ENCODE results near the gene ZMIZ2.

The ZMIZ2 gene

DNA sequence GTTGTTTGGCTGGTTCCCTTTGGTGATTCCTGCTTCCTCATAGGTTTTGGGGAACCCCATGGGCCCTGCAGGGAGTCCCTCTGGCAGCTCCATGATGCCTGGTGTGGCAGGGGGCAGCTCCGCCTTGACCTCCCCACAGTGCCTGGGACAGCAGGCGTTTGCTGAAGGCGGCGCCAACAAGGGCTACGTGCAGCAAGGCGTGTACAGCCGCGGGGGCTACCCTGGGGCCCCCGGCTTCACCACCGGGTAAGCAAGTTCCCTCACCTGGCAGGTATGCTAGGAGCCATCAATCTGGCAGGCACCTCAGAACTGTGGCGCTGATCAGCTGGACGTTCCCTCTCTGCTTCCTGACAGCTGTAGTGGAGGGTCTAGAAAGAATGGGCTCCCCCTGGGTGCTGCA lies 8.3 kb downstream of the ZMIZ2 start:
- no peak overlapping the region for H3K4me3 ChIP-seq (ENCODE audit: low read depth in 1 of 5, low read length in 5 of 5)
- peaks cover 0 to 48% (median 40%) of the 10 kb centered on the region in 5 donors for H3K36me3 ChIP-seq (ENCODE audit: control insufficient read depth in 5 of 5, insufficient read depth in 5 of 5, low read length in 5 of 5)
- H3K27ac ChIP-seq (ENCODE audit: low read depth, low read length): no peak overlapping the region
- H3K9ac ChIP-seq (ENCODE audit: low read length in 5 of 5): no peak overlapping the region
- peaks cover 0 to 39% (median 25%) of the 10 kb centered on the region in 5 donors for H3K4me1 ChIP-seq (ENCODE audit: control insufficient read depth in 5 of 5, insufficient read depth in 5 of 5, low read length in 5 of 5)
- no peaks in the 10 kb centered on the region for H3K27me3 ChIP-seq (ENCODE audit: control insufficient read depth in 5 of 5, insufficient read depth in 4 of 5, low read length in 5 of 5)
- H3K9me3 ChIP-seq (ENCODE audit: control insufficient read depth in 5 of 5, low read length in 5 of 5): no peaks in the 10 kb centered on the region

DNA sequence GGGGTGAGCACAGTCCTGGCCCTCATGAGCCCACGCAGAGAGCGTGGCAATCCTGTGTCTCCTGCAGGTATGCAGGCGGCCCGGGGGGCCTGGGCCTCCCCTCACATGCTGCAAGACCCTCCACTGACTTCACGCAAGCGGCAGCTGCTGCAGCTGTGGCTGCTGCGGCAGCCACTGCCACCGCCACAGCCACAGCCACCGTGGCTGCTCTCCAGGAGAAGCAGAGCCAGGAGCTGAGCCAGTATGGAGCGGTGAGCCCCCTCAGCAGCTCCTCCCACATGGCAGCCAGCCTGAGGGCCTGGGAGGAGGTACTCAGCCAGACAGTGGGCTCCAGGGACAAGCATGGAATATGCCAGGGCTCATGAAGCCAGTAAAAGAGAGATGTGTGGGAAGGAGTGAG lies 8.7 kb downstream of the ZMIZ2 start:
- no peak overlapping the region for H3K27ac ChIP-seq (ENCODE audit: low read depth, low read length)

DNA sequence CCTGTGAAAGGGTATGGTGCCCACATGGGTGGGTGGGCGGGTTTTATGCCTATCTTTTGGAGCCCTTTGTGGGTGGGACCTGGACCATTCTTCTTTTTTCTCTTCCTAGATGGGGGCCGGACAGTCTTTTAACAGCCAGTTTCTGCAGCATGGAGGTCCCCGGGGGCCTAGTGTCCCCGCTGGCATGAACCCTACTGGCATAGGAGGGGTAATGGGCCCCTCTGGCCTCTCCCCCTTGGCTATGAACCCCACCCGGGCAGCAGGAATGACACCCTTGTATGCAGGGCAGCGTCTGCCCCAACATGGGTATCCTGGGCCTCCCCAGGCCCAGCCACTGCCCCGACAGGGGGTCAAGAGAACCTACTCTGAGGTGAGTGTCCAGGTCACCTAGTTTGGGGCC lies 9.1 kb downstream of the ZMIZ2 start:
- H3K27me3 ChIP-seq (ENCODE audit: control insufficient read depth in 5 of 5, insufficient read depth in 4 of 5, low read length in 5 of 5): no peaks in the 10 kb centered on the region
- H3K9me3 ChIP-seq (ENCODE audit: control insufficient read depth in 5 of 5, low read length in 5 of 5): no peaks in the 10 kb centered on the region
- peaks cover 0 to 56% (median 46%) of the 10 kb centered on the region in 5 donors for H3K36me3 ChIP-seq (ENCODE audit: control insufficient read depth in 5 of 5, insufficient read depth in 5 of 5, low read length in 5 of 5)
- peaks cover 0 to 45% (median 25%) of the 10 kb centered on the region in 5 donors for H3K4me1 ChIP-seq (ENCODE audit: control insufficient read depth in 5 of 5, insufficient read depth in 5 of 5, low read length in 5 of 5)
- no peak overlapping the region for H3K27ac ChIP-seq (ENCODE audit: low read depth, low read length)
- no peak overlapping the region for H3K4me3 ChIP-seq (ENCODE audit: low read depth in 1 of 5, low read length in 5 of 5)
- H3K9ac ChIP-seq (ENCODE audit: low read length in 5 of 5): no peak overlapping the region

More for the DNA sequence above, 8.7 kb downstream of the ZMIZ2 start:
- Histone ChIP-seq H3K36me3 (ENCODE audit: control insufficient read depth in 5 of 5, insufficient read depth in 5 of 5, low read length in 5 of 5) (peaks cover 0 to 52% (median 42%) of the 10 kb centered on the region in 5 donors), H3K9ac (ENCODE audit: low read length in 5 of 5) (no peak overlapping the region), H3K9me3 (ENCODE audit: control insufficient read depth in 5 of 5, low read length in 5 of 5) (no peaks in the 10 kb centered on the region), H3K27me3 (ENCODE audit: control insufficient read depth in 5 of 5, insufficient read depth in 4 of 5, low read length in 5 of 5) (no peaks in the 10 kb centered on the region), H3K4me3 (ENCODE audit: low read depth in 1 of 5, low read length in 5 of 5) (no peak overlapping the region), H3K4me1 (ENCODE audit: control insufficient read depth in 5 of 5, insufficient read depth in 5 of 5, low read length in 5 of 5) (peaks cover 0 to 43% (median 25%) of the 10 kb centered on the region in 5 donors)

DNA sequence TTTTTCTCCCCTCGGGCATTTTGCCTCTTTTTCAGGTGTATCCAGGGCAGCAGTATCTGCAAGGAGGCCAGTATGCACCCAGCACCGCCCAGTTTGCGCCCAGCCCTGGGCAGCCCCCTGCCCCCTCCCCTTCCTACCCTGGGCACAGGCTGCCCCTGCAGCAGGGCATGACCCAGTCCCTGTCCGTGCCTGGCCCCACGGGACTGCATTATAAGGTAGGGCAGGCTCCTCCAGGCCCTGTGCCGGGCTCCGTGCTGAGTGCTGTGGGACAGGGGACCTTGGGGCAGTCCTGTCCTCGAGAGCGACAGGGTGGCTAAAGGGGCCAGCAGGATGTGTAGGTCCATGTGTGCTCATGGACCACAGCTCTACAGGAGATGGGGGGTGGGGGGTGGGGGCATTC lies 10.6 kb downstream of the ZMIZ2 start:
- Histone ChIP-seq H3K9me3 (ENCODE audit: control insufficient read depth in 5 of 5, low read length in 5 of 5) (no peaks in the 10 kb centered on the region), H3K36me3 (ENCODE audit: control insufficient read depth in 5 of 5, insufficient read depth in 5 of 5, low read length in 5 of 5) (peaks cover 0 to 71% (median 61%) of the 10 kb centered on the region in 5 donors), H3K4me3 (ENCODE audit: low read depth in 1 of 5, low read length in 5 of 5) (no peak overlapping the region), H3K27ac (ENCODE audit: low read depth, low read length) (no peak overlapping the region), H3K27me3 (ENCODE audit: control insufficient read depth in 5 of 5, insufficient read depth in 4 of 5, low read length in 5 of 5) (no peaks in the 10 kb centered on the region), H3K9ac (ENCODE audit: low read length in 5 of 5) (no peak overlapping the region), H3K4me1 (ENCODE audit: control insufficient read depth in 5 of 5, insufficient read depth in 5 of 5, low read length in 5 of 5) (peaks cover 0 to 41% (median 22%) of the 10 kb centered on the region in 5 donors)

DNA sequence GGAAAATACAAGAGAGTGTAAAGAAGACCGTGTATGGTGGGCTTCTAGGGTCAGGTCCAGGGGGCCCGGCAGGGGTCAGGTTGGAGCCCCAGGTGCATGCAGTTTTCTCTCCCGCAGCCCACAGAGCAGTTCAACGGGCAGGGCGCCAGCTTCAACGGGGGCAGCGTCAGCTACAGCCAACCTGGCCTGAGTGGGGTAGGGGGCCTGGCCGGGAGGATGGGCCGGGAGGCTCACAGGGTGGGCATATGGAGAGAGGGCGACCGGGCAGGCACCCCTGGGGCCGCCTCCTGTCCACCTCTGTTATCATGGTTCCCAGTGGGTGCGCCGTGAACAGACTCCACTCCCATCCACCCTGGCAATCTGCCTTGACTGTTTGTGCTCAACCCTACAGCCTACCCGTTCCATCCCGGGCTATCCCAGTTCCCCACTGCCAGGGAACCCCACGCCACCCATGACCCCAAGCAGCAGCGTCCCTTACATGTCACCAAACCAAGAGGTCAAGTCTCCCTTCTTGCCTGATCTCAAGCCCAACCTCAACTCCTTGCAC lies 11.5 kb downstream of the ZMIZ2 start:
- Histone ChIP-seq H3K36me3 (ENCODE audit: control insufficient read depth in 5 of 5, insufficient read depth in 5 of 5, low read length in 5 of 5) (peaks cover 0 to 80% (median 70%) of the 10 kb centered on the region in 5 donors), H3K27me3 (ENCODE audit: control insufficient read depth in 5 of 5, insufficient read depth in 4 of 5, low read length in 5 of 5) (no peaks in the 10 kb centered on the region), H3K27ac (ENCODE audit: low read depth, low read length) (no peak overlapping the region)

DNA sequence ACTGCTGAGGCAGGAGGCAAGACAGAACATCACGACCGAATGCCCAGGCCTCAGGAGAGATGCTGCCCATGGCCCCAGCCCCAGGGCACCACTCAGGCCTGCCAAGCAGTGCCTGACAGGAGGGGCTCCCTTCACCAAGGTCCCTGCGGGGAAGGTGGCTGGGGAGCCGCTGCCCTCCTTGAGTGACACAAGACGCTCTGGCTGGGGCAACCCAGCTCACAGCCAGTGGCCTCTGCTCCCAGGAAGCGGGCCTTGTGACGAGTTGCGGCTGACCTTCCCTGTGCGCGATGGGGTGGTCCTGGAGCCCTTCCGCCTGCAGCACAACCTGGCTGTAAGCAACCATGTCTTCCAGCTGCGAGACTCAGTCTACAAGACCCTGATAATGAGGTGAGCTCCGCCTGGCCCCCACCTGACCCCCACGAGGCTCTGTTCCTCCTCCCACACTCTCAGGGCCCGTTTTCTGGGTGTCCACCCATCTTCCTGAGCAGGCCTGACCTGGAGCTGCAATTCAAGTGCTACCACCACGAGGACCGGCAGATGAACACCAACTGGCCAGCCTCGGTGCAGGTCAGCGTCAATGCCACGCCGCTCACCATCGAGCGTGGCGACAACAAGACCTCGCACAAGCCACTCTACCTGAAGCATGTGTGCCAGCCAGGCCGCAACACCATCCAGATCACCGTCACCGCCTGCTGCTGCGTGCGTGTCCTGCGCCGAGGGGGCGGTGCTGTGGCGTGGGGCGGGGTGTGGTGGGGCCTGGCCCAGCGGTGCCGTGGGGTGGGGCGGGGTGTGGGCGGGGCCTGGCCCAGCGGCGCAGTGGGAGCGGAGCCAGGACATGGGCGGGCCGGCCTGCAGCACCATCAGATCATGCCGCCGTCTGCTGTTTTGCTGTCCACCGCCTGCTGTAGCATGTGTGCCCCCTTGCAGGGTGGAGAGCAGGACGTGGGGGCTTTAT lies 12.8 kb downstream of the ZMIZ2 start:
- no peak overlapping the region for H3K9ac ChIP-seq (ENCODE audit: low read length in 5 of 5)
- H3K27ac ChIP-seq (ENCODE audit: low read depth, low read length): no peak overlapping the region
- H3K9me3 ChIP-seq (ENCODE audit: control insufficient read depth in 5 of 5, low read length in 5 of 5): no peaks in the 10 kb centered on the region
- no peak overlapping the region for H3K4me3 ChIP-seq (ENCODE audit: low read depth in 1 of 5, low read length in 5 of 5)
- H3K27me3 ChIP-seq (ENCODE audit: control insufficient read depth in 5 of 5, insufficient read depth in 4 of 5, low read length in 5 of 5): no peaks in the 10 kb centered on the region
- H3K36me3 ChIP-seq (ENCODE audit: control insufficient read depth in 5 of 5, insufficient read depth in 5 of 5, low read length in 5 of 5): peaks cover 0 to 92% (median 81%) of the 10 kb centered on the region in 5 donors
- H3K4me1 ChIP-seq (ENCODE audit: control insufficient read depth in 5 of 5, insufficient read depth in 5 of 5, low read length in 5 of 5): peaks cover 0 to 19% (median 12%) of the 10 kb centered on the region in 5 donors

More for the DNA sequence above, 11.5 kb downstream of the ZMIZ2 start:
- Histone ChIP-seq H3K9ac (ENCODE audit: low read length in 5 of 5) (no peak overlapping the region), H3K9me3 (ENCODE audit: control insufficient read depth in 5 of 5, low read length in 5 of 5) (no peaks in the 10 kb centered on the region), H3K4me3 (ENCODE audit: low read depth in 1 of 5, low read length in 5 of 5) (no peak overlapping the region), H3K4me1 (ENCODE audit: control insufficient read depth in 5 of 5, insufficient read depth in 5 of 5, low read length in 5 of 5) (peaks cover 0 to 33% (median 18%) of the 10 kb centered on the region in 5 donors)

DNA sequence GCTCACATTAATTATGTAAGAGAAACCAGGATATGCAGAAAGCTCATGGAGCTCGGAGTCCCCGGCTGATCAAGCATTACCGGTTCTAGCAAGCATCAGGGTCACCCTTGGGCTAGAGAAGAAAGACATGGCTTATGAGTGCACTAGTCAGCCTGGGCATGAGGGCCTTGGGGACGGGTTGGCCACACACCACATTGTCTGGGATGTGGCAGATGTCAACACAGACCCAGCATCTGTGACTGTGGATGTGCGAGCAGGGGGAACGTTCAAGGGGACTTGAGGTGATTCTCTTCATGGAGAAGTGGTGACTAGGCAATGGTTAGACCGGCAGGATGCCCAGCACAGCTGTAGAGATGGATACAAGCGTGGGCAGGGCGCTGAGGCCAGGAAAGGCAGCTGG lies 13.7 kb downstream of the ZMIZ2 start:
- Histone ChIP-seq H3K4me3 (ENCODE audit: low read depth in 1 of 5, low read length in 5 of 5) (no peak overlapping the region), H3K9me3 (ENCODE audit: control insufficient read depth in 5 of 5, low read length in 5 of 5) (no peaks in the 10 kb centered on the region), H3K9ac (ENCODE audit: low read length in 5 of 5) (no peak overlapping the region), H3K27ac (ENCODE audit: low read depth, low read length) (no peak overlapping the region), H3K36me3 (ENCODE audit: control insufficient read depth in 5 of 5, insufficient read depth in 5 of 5, low read length in 5 of 5) (peaks cover 0 to 92% (median 83%) of the 10 kb centered on the region in 5 donors), H3K27me3 (ENCODE audit: control insufficient read depth in 5 of 5, insufficient read depth in 4 of 5, low read length in 5 of 5) (no peaks in the 10 kb centered on the region), H3K4me1 (ENCODE audit: control insufficient read depth in 5 of 5, insufficient read depth in 5 of 5, low read length in 5 of 5) (peaks cover 0 to 11% (median 8%) of the 10 kb centered on the region in 5 donors)

DNA sequence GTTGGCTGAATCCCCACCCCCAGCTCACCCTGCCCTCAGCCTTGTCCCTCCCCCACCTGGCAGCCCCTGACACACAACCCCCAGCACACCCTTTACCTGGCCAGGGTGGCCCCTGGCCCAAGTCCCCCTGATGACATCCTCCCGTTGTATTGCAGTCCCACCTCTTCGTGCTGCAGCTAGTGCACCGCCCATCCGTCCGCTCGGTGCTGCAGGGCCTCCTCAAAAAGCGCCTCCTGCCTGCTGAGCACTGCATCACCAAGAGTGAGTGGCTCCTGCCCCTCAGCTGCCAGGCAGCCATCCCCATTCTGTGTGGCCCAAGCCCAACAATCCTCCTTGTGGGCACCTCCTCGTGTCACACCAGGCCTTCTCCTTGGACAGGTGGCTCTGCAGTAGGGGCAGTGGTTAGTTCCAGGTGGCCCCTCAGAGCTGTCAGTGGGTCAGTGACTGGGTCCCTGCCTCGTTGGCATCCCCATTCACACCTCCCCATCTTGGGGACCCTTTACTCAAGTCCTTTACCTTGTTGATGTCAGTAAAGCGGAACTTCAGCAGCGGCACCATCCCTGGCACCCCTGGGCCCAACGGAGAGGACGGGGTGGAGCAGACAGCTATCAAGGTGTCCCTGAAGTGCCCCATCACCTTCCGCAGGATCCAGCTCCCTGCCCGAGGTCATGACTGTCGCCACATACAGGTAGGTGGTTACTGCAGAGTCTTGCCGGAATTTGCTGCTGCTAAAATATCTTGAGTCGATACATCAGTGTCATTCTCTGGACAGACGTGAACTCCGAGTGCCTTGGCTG lies 14.3 kb downstream of the ZMIZ2 start:
- Histone ChIP-seq H3K4me1 (ENCODE audit: control insufficient read depth in 5 of 5, insufficient read depth in 5 of 5, low read length in 5 of 5) (peaks cover 0 to 13% (median 11%) of the 10 kb centered on the region in 5 donors), H3K27me3 (ENCODE audit: control insufficient read depth in 5 of 5, insufficient read depth in 4 of 5, low read length in 5 of 5) (no peaks in the 10 kb centered on the region), H3K9me3 (ENCODE audit: control insufficient read depth in 5 of 5, low read length in 5 of 5) (no peaks in the 10 kb centered on the region), H3K4me3 (ENCODE audit: low read depth in 1 of 5, low read length in 5 of 5) (no peak overlapping the region), H3K27ac (ENCODE audit: low read depth, low read length) (no peak overlapping the region), H3K9ac (ENCODE audit: low read length in 5 of 5) (no peak overlapping the region), H3K36me3 (ENCODE audit: control insufficient read depth in 5 of 5, insufficient read depth in 5 of 5, low read length in 5 of 5) (peaks cover 0 to 94% (median 86%) of the 10 kb centered on the region in 5 donors)

DNA sequence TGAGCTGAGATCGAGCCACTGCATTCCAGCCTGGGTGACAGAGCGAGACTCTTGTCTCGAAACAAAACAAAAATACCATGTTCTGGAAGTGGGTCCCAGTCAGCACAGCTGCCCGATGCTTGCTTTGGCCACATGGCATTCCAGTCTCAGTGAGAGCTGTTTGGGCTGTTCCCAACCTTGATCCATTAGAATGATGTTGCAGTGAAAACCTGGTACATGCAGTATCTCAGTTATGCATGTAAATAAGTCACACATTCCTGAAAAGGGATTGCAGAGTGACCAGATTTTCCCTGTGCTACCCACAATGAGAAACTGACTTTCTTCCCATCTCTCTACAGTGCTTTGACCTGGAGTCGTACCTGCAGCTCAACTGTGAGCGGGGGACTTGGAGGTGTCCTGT lies 15.4 kb downstream of the ZMIZ2 start:
- H3K4me3 ChIP-seq (ENCODE audit: low read depth in 1 of 5, low read length in 5 of 5): no peak overlapping the region
- H3K27ac ChIP-seq (ENCODE audit: low read depth, low read length): no peak overlapping the region
- H3K9me3 ChIP-seq (ENCODE audit: control insufficient read depth in 5 of 5, low read length in 5 of 5): no peaks in the 10 kb centered on the region
- no peak overlapping the region for H3K9ac ChIP-seq (ENCODE audit: low read length in 5 of 5)
- H3K27me3 ChIP-seq (ENCODE audit: control insufficient read depth in 5 of 5, insufficient read depth in 4 of 5, low read length in 5 of 5): no peaks in the 10 kb centered on the region
- H3K4me1 ChIP-seq (ENCODE audit: control insufficient read depth in 5 of 5, insufficient read depth in 5 of 5, low read length in 5 of 5): peaks cover 0 to 24% (median 23%) of the 10 kb centered on the region in 5 donors
- H3K36me3 ChIP-seq (ENCODE audit: control insufficient read depth in 5 of 5, insufficient read depth in 5 of 5, low read length in 5 of 5): peaks cover 0 to 90% (median 81%) of the 10 kb centered on the region in 5 donors
